ENCODE results near the gene STAT5B. TPM values are rescaled to one million over a fixed set of nuclear protein-coding genes. Genes with fewer than 3 reads are reported as not detected.
"Not testable (repeated sequence)": the region's sequence is repeated elsewhere in the genome, so short reads cannot be mapped to it uniquely, and the experiment has no call there.

Gene STAT5B
- total and polyA plus RNA-seq, 2 of the 13 experiments (the other 11 are each of a cell fraction or from before 2014, with no cell fraction given) = 21.0 to 42.8 TPM

DNA sequence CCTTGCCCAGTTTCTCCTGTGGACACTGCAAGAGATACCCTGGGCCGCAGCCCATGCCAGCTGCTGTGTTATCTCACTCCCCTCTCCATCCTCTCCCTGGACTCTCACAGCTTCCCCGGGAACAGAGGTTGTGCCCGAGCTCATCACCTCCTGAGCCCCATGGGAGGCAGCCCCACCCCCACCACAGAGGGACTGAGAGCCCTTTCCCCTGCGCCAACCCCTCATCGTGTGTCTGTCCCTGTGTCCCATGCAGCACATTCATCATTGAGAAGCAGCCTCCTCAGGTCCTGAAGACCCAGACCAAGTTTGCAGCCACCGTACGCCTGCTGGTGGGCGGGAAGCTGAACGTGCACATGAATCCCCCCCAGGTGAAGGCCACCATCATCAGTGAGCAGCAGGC lies 24.8 kb upstream of the STAT5B start (continued):
- TF ChIP-seq, protein P1, sequence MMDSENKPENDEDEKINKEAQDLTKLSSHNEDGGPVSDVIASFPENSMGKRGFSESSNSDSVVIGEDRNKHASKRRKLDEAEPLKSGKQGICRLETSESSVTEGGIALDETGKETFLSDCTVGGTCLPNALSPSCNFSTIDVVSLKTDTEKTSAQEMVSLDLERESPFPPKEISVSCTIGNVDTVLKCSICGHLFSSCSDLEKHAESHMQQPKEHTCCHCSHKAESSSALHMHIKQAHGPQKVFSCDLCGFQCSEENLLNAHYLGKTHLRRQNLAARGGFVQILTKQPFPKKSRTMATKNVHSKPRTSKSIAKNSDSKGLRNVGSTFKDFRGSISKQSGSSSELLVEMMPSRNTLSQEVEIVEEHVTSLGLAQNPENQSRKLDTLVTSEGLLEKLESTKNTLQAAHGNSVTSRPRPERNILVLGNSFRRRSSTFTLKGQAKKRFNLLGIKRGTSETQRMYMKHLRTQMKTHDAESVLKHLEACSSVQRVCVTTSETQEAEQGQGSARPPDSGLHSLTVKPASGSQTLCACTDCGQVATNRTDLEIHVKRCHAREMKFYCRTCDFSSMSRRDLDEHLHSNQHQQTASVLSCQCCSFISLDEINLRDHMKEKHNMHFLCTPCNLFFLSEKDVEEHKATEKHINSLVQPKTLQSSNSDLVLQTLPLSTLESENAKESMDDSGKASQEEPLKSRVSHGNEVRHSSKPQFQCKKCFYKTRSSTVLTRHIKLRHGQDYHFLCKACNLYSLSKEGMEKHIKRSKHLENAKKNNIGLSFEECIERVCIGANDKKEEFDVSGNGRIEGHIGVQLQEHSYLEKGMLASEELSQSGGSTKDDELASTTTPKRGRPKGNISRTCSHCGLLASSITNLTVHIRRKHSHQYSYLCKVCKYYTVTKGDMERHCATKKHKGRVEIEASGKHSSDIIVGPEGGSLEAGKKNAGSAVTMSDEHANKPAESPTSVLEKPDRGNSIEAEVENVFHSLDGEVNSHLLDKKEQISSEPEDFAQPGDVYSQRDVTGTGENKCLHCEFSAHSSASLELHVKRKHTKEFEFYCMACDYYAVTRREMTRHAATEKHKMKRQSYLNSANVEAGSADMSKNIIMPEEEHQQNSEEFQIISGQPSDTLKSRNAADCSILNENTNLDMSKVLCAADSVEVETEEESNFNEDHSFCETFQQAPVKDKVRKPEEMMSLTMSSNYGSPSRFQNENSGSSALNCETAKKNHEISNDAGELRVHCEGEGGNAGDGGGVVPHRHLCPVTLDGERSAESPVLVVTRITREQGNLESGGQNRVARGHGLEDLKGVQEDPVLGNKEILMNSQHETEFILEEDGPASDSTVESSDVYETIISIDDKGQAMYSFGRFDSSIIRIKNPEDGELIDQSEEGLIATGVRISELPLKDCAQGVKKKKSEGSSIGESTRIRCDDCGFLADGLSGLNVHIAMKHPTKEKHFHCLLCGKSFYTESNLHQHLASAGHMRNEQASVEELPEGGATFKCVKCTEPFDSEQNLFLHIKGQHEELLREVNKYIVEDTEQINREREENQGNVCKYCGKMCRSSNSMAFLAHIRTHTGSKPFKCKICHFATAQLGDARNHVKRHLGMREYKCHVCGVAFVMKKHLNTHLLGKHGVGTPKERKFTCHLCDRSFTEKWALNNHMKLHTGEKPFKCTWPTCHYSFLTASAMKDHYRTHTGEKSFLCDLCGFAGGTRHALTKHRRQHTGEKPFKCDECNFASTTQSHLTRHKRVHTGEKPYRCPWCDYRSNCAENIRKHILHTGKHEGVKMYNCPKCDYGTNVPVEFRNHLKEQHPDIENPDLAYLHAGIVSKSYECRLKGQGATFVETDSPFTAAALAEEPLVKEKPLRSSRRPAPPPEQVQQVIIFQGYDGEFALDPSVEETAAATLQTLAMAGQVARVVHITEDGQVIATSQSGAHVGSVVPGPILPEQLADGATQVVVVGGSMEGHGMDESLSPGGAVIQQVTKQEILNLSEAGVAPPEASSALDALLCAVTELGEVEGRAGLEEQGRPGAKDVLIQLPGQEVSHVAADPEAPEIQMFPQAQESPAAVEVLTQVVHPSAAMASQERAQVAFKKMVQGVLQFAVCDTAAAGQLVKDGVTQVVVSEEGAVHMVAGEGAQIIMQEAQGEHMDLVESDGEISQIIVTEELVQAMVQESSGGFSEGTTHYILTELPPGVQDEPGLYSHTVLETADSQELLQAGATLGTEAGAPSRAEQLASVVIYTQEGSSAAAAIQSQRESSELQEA (CRISPR knock-in tag; IDR thresholded peaks at IDR 0.05; ENCODE audit: not compliant biosample characterization) = no peak

DNA sequence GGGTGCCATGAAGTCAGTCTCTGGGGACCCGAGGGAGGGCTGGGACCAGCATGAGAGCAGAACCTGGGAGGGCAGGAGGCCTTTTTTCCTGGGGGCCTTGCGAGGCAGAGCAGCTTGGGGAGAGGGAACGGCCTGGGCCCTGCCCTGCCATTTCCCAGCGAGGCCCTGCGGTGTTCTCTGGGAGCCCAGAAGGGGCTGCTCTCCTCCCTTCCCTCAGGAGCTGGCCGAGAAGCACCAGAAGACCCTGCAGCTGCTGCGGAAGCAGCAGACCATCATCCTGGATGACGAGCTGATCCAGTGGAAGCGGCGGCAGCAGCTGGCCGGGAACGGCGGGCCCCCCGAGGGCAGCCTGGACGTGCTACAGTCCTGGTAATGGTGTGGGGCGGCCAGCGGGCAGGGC lies 23.7 kb upstream of the STAT5B start:
- CTCF ChIA-PET (ENCODE audit: low intra/inter-chr PET ratio, low total read pairs) = not testable (repeated sequence)

DNA sequence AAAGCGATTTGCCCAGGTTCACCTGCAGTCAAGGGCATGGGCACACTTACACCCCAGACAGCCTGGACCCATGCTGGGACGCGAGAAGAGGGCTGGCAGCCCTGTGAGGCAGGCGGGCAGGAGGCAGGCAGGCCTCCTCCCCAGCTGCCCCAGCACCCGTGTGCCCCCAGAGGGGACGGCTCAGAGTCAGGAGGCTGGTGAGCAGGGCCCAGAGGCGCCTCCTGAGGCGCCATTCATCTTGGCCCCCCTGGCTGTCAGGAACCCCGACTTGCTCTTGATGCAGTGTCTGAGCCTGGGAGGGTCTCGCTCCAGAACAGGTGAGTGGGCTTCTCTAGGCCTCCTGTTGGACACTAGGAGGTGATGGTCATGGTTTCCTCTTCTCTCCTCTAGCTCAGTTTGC lies 23.2 kb upstream of the STAT5B start:
- H3K36me3 ChIP-seq (replicated peaks in 1 of 2; ENCODE audit: control insufficient read depth in 1 of 2, insufficient read depth in 2 of 2, low read length in 2 of 2); CTCF ChIA-PET (ENCODE audit: low intra/inter-chr PET ratio, low total read pairs); DNase-seq (ENCODE audit: low spot score); H3K9me3 ChIP-seq (ENCODE audit: low read length); H3K9ac ChIP-seq (ENCODE audit: insufficient read depth, low read depth, low read length); H2AFZ ChIP-seq (ENCODE audit: low read length); ATAC-seq; in situ Hi-C loops (cut with HindIII; ENCODE audit: extremely low pct_ligation_motif_present, low pct_unique_long_range_greater_than_20kb); H3K79me2 ChIP-seq (ENCODE audit: insufficient read depth, low read length); H3K27me3 ChIP-seq (ENCODE audit: control insufficient read depth in 1 of 2, insufficient read depth in 2 of 2, low read length in 2 of 2); H3K4me3 ChIP-seq (replicated peaks in 1 of 3; ENCODE audit: insufficient read depth in 1 of 3, low read depth in 2 of 3, low read length in 3 of 3); intact Hi-C loops (cut with micrococcal nuclease; ENCODE audit: unreplicated experiment); H4K20me1 ChIP-seq (ENCODE audit: insufficient read depth, low read length); FAIRE-seq; H3K27ac ChIP-seq (ENCODE audit: extremely low read length, insufficient read depth, low read length); BruUV-seq (replicated peaks); POLR2A ChIA-PET; H3K4me2 ChIP-seq (ENCODE audit: low read depth, low read length): not testable (repeated sequence)
- H3K4me1 ChIP-seq (ENCODE audit: insufficient read depth, low read length) = peaks cover 24% of the 10 kb centered on the region
- WGBS (ENCODE audit: low lambda C conversion rate) = no CpG with 5 or more reads among the region's 10 CpGs

More for the DNA sequence above, 23.7 kb upstream of the STAT5B start:
- H3K4me3 ChIP-seq (replicated peaks in 1 of 3; ENCODE audit: insufficient read depth in 1 of 3, low read depth in 2 of 3, low read length in 3 of 3); H3K9ac ChIP-seq (ENCODE audit: insufficient read depth, low read depth, low read length); H3K36me3 ChIP-seq (replicated peaks in 1 of 2; ENCODE audit: control insufficient read depth in 1 of 2, insufficient read depth in 2 of 2, low read length in 2 of 2); FAIRE-seq; H4K20me1 ChIP-seq (ENCODE audit: insufficient read depth, low read length); intact Hi-C loops (cut with micrococcal nuclease; ENCODE audit: unreplicated experiment); H3K79me2 ChIP-seq (ENCODE audit: insufficient read depth, low read length); in situ Hi-C loops (cut with HindIII; ENCODE audit: extremely low pct_ligation_motif_present, low pct_unique_long_range_greater_than_20kb); DNase-seq (ENCODE audit: low spot score); H3K27ac ChIP-seq (ENCODE audit: extremely low read length, insufficient read depth, low read length); BruUV-seq (replicated peaks); H2AFZ ChIP-seq (ENCODE audit: low read length); ATAC-seq; H3K27me3 ChIP-seq (ENCODE audit: control insufficient read depth in 1 of 2, insufficient read depth in 2 of 2, low read length in 2 of 2); H3K4me2 ChIP-seq (ENCODE audit: low read depth, low read length); H3K9me3 ChIP-seq (ENCODE audit: low read length): not testable (repeated sequence)
- peaks cover 24% of the 10 kb centered on the region for H3K4me1 ChIP-seq (ENCODE audit: insufficient read depth, low read length)
- POLR2A ChIA-PET = interaction anchor here (0.7 kb wide), 1 partner anchor 12 kb away, joined by 4 read pairs; no protein-coding TSS in a partner anchor
- no CpG with 5 or more reads among the region's 17 CpGs for WGBS (ENCODE audit: low lambda C conversion rate)

DNA sequence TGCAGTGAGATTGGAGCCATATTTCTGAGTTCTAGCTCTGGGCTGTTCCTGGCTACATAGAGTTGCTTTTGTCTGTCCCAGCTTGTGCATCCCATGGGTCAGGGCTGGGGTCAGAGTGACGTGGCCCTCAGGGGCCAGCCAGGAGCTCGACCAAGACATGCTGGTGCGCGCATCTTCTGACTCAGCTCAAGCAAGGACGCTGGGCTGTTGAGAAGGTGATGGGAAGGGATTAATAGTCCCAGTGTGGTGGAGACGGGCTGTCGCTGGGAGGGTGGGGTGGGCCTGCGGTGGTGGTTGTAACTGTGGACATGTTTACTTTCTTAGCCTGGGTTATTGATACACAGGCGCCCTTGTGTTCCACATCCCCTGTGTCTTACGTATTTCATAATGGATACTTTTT lies 21.6 kb upstream of the STAT5B start:
- FAIRE-seq; H3K9ac ChIP-seq (ENCODE audit: insufficient read depth, low read depth, low read length); intact Hi-C loops (cut with micrococcal nuclease; ENCODE audit: unreplicated experiment); H4K20me1 ChIP-seq (ENCODE audit: insufficient read depth, low read length); H3K9me3 ChIP-seq (ENCODE audit: low read length); H3K4me3 ChIP-seq (replicated peaks in 1 of 3; ENCODE audit: insufficient read depth in 1 of 3, low read depth in 2 of 3, low read length in 3 of 3); BruUV-seq (replicated peaks); ATAC-seq; H2AFZ ChIP-seq (ENCODE audit: low read length); H3K36me3 ChIP-seq (replicated peaks in 1 of 2; ENCODE audit: control insufficient read depth in 1 of 2, insufficient read depth in 2 of 2, low read length in 2 of 2); POLR2A ChIA-PET; H3K27ac ChIP-seq (ENCODE audit: extremely low read length, insufficient read depth, low read length); H3K4me2 ChIP-seq (ENCODE audit: low read depth, low read length); DNase-seq (ENCODE audit: low spot score); H3K27me3 ChIP-seq (ENCODE audit: control insufficient read depth in 1 of 2, insufficient read depth in 2 of 2, low read length in 2 of 2); H3K79me2 ChIP-seq (ENCODE audit: insufficient read depth, low read length); in situ Hi-C loops (cut with HindIII; ENCODE audit: extremely low pct_ligation_motif_present, low pct_unique_long_range_greater_than_20kb); CTCF ChIA-PET (ENCODE audit: low intra/inter-chr PET ratio, low total read pairs): not testable (repeated sequence)
- WGBS (ENCODE audit: low lambda C conversion rate) = 75% methylated on average over 9 of the region's 10 CpGs
- peaks cover 10% of the 10 kb centered on the region for H3K4me1 ChIP-seq (ENCODE audit: insufficient read depth, low read length)
